AG09309 (cell line): ENCODE data around the gene HPN.

ENCODE experiments used
- DNase-seq: peaks from one replicate; pipeline ENCODE4 v3.0.0-alpha.2; 2010; ENCODE audit warnings: low read depth
- H3K4me3 ChIP-seq: 2 replicates; pipeline ENCODE4 v1.5.1; 2011; ENCODE audit warnings: mild to moderate bottlenecking, low read depth, low read length, moderate library complexity; ENCODE audit not compliant: control insufficient read depth
- TF ChIP-seq, protein P1 (sequence below): IDR thresholded peaks from 2 replicates; pipeline ENCODE4 v1.5.1; 2011; ENCODE audit warnings: mild to moderate bottlenecking, low read depth, low read length, inconsistent platforms; ENCODE audit not compliant: insufficient read depth, control insufficient read depth; ENCODE audit errors: missing control alignments

Gene HPN

DNA sequence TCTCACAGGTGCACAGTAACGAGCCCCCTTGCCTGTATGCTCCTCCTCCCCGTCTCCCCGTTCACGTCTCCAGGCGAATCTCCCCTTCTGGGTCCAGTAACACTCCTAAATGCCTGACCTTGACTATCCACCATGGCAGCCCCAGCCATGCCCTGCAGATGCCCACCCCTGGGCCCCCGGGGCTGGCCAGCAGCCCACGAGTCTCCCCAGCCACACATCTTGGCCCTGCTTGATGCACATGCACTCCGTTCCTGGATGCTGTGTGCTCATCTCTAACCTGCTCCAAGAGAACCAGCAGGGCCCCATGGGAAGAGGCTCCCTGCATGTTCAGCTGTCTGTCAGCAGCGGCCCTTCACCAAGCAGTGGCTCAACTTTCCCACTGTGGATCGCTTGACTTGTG is 32.0 kb downstream of the HPN start:
- DNase-seq, result no peak
- H3K4me3 ChIP-seq, result no peak overlapping the region
- TF ChIP-seq, protein P1, sequence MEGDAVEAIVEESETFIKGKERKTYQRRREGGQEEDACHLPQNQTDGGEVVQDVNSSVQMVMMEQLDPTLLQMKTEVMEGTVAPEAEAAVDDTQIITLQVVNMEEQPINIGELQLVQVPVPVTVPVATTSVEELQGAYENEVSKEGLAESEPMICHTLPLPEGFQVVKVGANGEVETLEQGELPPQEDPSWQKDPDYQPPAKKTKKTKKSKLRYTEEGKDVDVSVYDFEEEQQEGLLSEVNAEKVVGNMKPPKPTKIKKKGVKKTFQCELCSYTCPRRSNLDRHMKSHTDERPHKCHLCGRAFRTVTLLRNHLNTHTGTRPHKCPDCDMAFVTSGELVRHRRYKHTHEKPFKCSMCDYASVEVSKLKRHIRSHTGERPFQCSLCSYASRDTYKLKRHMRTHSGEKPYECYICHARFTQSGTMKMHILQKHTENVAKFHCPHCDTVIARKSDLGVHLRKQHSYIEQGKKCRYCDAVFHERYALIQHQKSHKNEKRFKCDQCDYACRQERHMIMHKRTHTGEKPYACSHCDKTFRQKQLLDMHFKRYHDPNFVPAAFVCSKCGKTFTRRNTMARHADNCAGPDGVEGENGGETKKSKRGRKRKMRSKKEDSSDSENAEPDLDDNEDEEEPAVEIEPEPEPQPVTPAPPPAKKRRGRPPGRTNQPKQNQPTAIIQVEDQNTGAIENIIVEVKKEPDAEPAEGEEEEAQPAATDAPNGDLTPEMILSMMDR, result no peak

DNA sequence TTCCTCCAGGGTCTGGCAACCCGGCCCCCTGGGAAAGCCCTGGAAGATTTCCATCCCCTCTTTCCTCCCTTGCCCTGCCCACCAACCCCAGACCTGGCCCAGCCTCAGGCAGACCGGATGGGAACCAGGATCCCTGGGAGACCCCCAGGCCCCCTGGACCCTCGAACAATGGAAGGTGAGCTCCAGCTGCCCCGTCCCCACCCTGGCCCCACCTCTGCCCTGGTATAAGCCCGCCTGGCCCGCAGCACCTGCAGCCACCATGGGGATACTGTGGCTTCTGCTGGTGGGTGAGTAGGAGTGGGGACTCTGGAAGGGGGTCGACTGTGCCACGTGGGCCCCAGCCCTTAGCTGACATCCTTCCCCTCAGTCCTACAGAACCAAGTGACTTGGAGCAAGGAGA is 32.4 kb downstream of the HPN start:
- no peak overlapping the region for H3K4me3 ChIP-seq
- DNase-seq, result no peak
- TF ChIP-seq, protein P1, result no peak

DNA sequence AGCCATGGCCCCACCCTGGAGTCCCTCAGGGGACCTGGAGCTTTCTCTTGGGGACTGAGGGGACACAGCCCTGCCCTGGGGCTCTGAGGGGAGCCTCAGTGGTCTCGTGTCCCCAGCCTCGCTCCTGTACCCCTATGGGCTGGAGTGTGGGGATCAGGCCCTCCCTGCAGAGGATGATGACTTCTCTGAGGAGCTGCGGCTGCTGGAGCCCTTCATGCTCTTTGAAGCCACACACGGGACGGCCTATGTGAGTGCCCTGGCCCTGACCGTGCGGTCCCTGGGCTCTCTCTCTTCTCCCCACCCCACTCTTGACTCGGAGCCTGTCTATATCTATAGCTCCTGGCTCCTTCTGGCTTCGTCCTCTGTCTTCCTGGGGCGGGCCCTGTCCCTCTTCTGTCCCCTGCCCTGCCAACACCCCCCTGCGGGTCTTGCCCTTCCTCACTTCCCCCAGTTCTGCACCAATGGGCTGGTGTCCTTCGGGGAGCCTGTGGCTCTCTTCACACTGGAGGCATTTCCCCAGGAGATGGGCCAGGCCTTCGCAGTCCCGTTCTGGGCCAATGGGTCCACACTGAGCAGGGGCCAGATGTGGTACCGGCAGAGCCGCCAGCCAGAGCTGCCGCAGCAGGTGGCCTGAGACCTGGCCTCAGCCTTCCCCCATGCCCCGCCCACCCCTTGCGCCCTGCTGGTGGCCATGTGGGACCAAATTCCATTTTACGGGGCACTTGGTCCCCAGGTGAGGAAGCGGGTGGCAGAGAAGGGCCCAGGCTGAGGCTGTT is 33.1 kb downstream of the HPN start:
- TF ChIP-seq, protein P1, result no peak
- H3K4me3 ChIP-seq, result no peak overlapping the region
- DNase-seq, result no peak

DNA sequence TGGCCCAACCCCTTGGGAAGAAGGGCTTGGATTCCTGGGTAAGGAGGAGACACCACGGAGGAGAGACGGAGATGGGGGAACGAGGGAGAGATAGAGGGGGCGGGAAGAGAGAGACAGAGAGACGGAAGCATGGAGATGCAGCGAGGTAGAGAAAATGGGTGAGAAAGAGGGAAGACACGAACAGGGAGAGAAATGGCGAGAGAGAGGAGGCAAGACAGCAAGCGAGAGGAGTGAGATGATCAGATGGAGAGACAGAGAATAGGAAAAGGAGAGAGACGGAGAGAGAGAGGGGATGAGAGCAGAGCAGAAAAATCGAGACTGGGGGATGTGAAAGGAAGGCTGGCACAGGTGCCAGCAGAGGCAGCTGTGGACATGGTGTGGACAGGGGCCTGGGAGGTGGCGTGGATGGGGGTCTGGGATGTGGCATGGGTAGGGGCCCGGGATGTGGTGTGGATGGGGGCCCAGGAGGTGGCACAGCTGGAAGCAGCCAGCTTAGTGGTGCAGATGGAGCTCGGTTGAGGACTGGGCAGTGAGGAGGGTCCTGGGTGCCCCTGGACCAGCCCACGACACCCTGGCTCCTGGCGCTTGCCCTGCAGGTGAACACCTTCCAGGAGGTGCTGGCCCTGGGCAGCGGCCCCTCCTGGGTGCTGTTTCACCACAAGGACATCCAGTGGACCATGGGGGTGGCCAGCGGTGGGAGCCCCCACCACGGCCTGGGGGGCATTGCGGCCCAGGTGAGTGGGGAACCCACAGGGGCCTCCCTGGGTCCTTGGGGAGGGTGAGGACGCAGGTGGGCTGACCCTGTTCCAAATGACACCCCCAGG is 33.9 kb downstream of the HPN start:
- TF ChIP-seq, protein P1, result no peak
- H3K4me3 ChIP-seq, result no peak overlapping the region
- no peak for DNase-seq

DNA sequence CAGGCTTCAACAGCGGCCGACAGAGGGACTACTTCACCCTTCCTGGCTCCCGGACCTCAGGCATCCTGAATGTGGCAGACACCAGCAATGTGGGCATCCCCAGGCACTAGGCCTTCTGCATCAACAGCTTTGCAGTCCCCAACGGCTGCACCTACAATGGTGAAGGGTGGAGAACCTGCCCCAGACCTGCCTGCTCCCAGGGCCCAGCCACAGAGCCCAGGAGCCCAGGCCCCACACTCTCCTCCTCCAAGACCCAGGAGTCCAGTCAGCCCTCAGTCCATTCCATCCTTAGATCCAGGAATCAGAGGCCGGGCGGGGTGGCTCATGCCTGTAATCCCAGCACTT is 34.5 kb downstream of the HPN start:
- TF ChIP-seq, protein P1, result no peak
- DNase-seq, result no peak
- H3K4me3 ChIP-seq, result no peak overlapping the region

DNA sequence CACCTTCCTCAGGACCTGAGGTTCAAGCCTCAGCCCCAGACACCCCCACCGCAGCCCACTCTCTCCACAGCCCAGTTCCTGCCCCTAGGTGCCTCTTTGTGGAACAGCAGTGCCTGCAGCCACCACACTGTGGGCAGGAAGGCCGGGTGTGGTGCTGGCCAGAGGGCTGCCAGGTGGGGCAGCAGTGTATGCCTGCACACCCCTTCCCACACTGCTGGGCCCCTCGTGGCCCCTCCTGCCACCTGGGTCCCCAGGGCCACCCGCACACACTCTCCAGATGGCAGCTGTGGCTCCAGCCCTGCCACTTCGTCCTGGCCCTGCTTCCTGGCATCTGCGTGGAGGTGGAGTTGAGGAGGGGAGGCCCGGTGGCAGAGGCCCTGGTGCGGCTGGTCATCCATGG is 35.1 kb downstream of the HPN start:
- TF ChIP-seq, protein P1, result no peak
- no peak for DNase-seq
- no peak overlapping the region for H3K4me3 ChIP-seq
